Uterus (tissue), 4 donors: Measurements from ENCODE around the gene CDK1. TPM values are rescaled to one million over a fixed set of nuclear protein-coding genes. Genes with fewer than 3 reads are reported as not detected.
A peak's percentile ranks its signal among the peaks of the same experiment; 100 is the strongest.

Experiments used
- DNase-seq, 2 donors: peaks; one replicate each; pipeline ENCODE4 v3.0.0-alpha.2; 2019 to 2020
- H3K27ac ChIP-seq, 2 donors: fragments of 200-600 bp; sonication (generic); 1 replicate in 1 of 2; 2 replicates in 1 of 2; pipeline ENCODE4 v1.5.1; 2016 to 2018
- H3K27me3 ChIP-seq, 2 donors: fragments of 200-600 bp; sonication (generic); one replicate each; pipeline ENCODE4 v1.5.1; 2018 to 2019; ENCODE audit warnings: control low read depth in 1 of 2
- H3K36me3 ChIP-seq, 2 donors: fragments of 200-600 bp; sonication (generic); one replicate each; pipeline ENCODE4 v1.5.1; 2019; ENCODE audit warnings: control low read depth in 1 of 2
- H3K4me1 ChIP-seq, 2 donors: fragments of 200-600 bp; sonication (generic); one replicate each; pipeline ENCODE4 v1.5.1; 2018 to 2019; ENCODE audit warnings: control low read depth in 1 of 2
- H3K4me3 ChIP-seq, 2 donors: fragments of 200-600 bp; sonication (generic); 1 replicate in 1 of 2; 2 replicates in 1 of 2; pipeline ENCODE4 v1.5.1; 2018 to 2019; ENCODE audit warnings: mild to moderate bottlenecking in 1 of 2
- H3K9me3 ChIP-seq, 2 donors: fragments of 200-600 bp; sonication (generic); one replicate each; pipeline ENCODE4 v1.5.1; 2019; ENCODE audit warnings: control low read depth in 1 of 2
- CTCF ChIP-seq, 4 experiments: fragments of 200-600 bp in 2 of 4; fragments of 450-650 bp in 2 of 4; sonication (generic) in 2 of 4; IDR thresholded peaks; one replicate each; pipeline ENCODE4 v1.5.1; 2016 to 2019; ENCODE audit warnings: antibody characterized with exemption in 4 of 4, mild to moderate bottlenecking in 2 of 4, moderate library complexity in 1 of 4
- POLR2A ChIP-seq, 2 donors: fragments of 450-650 bp; IDR thresholded peaks; one replicate each; pipeline ENCODE4 v1.6.1; 2016; ENCODE audit warnings: antibody characterized with exemption in 2 of 2, mild to moderate bottlenecking in 1 of 2, moderate library complexity in 1 of 2
- intact Hi-C: fragments of 100-400 bp; cut with DNase I; formaldehyde crosslinking; loops from one replicate; pipeline ENCODE4 v1.15.1; 2023; ENCODE audit warnings: low total_unique reads
- total RNA-seq, 4 donors: library from RNA; depleted of rRNA in 3 of 4; stranded (reverse); fragments of >200 nt in 3 of 4; gene quantifications; one replicate each; pipeline versions ENCODE4 v1.1.0 to v1.2.4, GENCODE V29; 2014 to 2023
- donor health status: DM: yes; HTN: yes; CAD: no.

The CDK1 gene
- 10 to 100 TPM in 1 of 4 donors, 1 to 10 TPM in 1, not detected in 2; 3.5 to 98.9 TPM for total RNA-seq

- DNase-seq, result peak; percentile 93 to 98
- peak within 1 kb of the TSS; percentile 44 to 61 for H3K4me3 ChIP-seq
- intact Hi-C loops, result no loop called here
Measured at GRCh38 chr10:60778214-60778970, at the start of gene CDK1. TSS of gene CDK1 (plus strand) at chr10:60778478. CDS start at chr10:60780166, 1,688 bp downstream.

GRCh38 chr10:60729106-60729505 lies 49.2 kb upstream of the CDK1 start:
- H3K4me1 ChIP-seq, result no peaks in the 10 kb centered on the region
- H3K27ac ChIP-seq, result no peak overlapping the region
- DNase-seq, result no peak
- no peak overlapping the region for H3K4me3 ChIP-seq
- no peak for TF ChIP-seq POLR2A (IDR thresholded peaks at IDR 0.05)
- TF ChIP-seq CTCF (IDR thresholded peaks at IDR 0.05), result no peak
- intact Hi-C loops, result no loop called here
- H3K27me3 ChIP-seq, result peaks cover 0 to 6% of the 10 kb centered on the region in 2 donors
- no peaks in the 10 kb centered on the region for H3K36me3 ChIP-seq
- no peaks in the 10 kb centered on the region for H3K9me3 ChIP-seq

More at GRCh38 chr10:60778214-60778970, at the start of gene CDK1:
- Histone ChIP-seq H3K27me3 (no peaks in the 10 kb centered on the region), H3K36me3 (no peaks in the 10 kb centered on the region), H3K27ac (peak within 1 kb of the TSS in 1 of 2 donors; percentile 42), H3K4me1 (peaks cover 0 to 5% of the 10 kb centered on the region in 2 donors), H3K9me3 (no peaks in the 10 kb centered on the region)
- peak; percentile 21 to 37 for TF ChIP-seq POLR2A (IDR thresholded peaks at IDR 0.05)
- TF ChIP-seq CTCF (IDR thresholded peaks at IDR 0.05), result no peak

- H3K27ac ChIP-seq, result no peak overlapping the region
- H3K4me1 ChIP-seq, result no peaks in the 10 kb centered on the region
- peaks cover 0 to 6% of the 10 kb centered on the region in 2 donors for H3K27me3 ChIP-seq
- intact Hi-C loops, result no loop called here
- H3K4me3 ChIP-seq, result peak overlapping the region in 1 of 2 donors; percentile 53
- no peaks in the 10 kb centered on the region for H3K36me3 ChIP-seq
- DNase-seq, result no peak
- H3K9me3 ChIP-seq, result no peaks in the 10 kb centered on the region
- no peak for TF ChIP-seq POLR2A (IDR thresholded peaks at IDR 0.05)
- TF ChIP-seq CTCF (IDR thresholded peaks at IDR 0.05), result no peak
Measured at GRCh38 chr10:60731134-60731885, 47.0 kb upstream of the CDK1 start.

- no peak for DNase-seq
- peaks cover 0 to 6% of the 10 kb centered on the region in 2 donors for H3K27me3 ChIP-seq
- intact Hi-C loops, result no loop called here
- H3K4me1 ChIP-seq, result no peaks in the 10 kb centered on the region
- H3K9me3 ChIP-seq, result no peaks in the 10 kb centered on the region
- no peak for TF ChIP-seq CTCF (IDR thresholded peaks at IDR 0.05)
- no peak for TF ChIP-seq POLR2A (IDR thresholded peaks at IDR 0.05)
- H3K4me3 ChIP-seq, result peak overlapping the region; percentile 22 to 53
- peak overlapping the region in 1 of 2 donors; percentile 39 for H3K27ac ChIP-seq
- no peaks in the 10 kb centered on the region for H3K36me3 ChIP-seq
Measured at GRCh38 chr10:60732198-60732806, 46.0 kb upstream of the CDK1 start.
